HG02759 (cell line): ENCODE data around the gene EXOC3L1.

Experiments
- ATAC-seq: cut with Tn5 transposase; IDR thresholded peaks from one replicate; pipeline ENCODE4 v1.9.1; 2021; ENCODE audit warnings: mild to moderate bottlenecking, moderate library complexity; ENCODE audit not compliant: unreplicated experiment

Gene EXOC3L1, protein sequence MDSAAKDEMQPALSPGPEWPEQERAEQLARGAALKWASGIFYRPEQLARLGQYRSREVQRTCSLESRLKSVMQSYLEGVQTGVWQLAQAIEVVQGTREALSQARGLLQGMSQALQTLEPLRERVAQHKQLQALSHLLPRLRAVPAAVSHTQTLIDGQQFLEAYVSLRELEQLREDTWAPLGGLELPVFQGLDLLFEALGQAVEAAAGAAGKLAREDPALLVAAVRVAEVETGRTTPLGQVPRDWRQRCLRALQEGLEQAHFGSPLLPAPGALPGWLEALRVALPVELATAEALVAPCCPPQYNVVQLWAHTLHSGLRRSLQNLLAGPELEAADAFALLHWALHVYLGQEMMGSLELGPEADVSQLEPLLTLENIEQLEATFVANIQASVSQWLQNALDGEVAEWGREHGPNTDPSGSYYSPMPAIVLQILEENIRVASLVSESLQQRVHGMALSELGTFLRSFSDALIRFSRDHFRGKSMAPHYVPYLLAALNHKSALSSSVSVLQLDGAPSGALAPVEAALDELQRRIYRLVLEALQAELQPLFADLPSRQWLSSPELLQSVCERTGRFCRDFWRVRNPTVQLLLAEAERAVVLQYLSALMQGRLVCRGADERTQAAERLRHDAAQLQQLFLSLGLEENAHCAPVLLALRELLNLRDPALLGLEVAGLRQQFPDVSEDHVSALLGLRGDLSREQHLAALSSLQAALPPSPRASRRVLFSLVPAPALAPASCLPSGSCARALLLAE

DNA sequence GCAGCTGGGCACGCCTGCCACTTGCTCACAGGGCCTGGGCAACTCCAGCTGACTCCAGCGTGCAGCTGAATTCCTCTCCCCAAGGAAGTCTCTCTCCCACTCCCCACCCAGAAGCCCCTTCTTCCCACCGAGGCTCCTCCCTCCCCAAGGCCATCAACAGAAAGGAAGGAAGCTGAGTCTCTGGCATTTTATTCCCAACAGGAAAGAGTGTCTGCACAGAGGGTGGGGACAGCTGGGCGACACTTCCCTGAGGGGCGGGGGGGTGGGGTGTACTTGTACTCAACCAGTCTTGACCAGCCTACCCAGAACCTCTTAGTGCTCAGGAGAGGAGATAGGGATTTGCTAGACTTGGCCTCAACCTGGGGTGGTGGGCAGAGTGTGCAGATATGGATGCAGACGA, at the start of gene EXOC3L1:
Gene EXOC3L1, minus strand, starts transcription at position 96 of the 400 bp plus-strand sequence. CDS start 460 bp downstream, outside the sequence.
- ATAC-seq, result no peak

DNA sequence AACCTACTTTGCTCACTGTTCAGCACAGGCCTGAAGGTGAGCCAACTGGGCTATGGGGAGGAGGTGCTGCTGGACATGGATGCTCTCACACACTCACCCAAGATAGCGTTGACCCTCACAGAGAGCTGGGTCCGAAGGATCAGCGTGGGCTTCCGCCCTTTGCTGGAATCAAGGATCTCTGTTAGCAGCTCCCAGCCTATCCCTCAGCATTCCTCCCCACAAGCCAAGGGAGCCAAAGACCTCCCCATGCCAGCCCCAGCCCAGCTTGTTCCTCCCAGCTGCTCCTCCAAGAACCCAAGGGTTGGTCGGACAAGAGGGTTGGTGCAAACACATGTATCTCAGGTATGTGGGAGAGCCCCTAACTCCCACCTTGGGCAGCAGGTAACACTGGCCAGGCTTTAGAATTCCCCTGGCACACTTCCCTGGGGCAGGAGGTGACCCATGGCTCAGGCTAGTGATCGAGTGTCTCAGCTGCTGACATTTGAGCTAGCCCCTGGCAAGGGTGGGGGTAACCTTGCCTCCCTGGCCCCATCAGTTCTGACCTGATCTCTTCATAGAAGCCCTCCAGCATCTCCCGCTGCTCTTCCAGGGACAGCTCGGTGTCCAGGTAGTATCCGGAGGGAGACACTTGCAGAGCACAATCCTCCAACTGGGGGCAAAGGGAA, 49.0 kb upstream of the EXOC3L1 start:
- ATAC-seq, result no peak

DNA sequence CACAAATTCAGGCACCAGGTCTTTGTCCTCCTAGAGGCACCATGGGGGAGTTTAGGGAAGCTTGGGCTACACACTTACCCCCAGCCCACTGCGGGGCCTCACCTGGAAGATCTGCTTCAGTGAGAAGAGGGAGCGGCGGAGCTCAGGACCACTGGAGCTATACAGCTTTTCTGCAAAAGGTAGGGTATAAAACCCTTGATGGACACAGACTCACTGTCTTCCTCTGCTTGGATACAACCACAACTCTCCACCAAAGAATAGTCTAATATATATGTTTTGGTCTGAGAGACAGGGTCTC, 48.3 kb upstream of the EXOC3L1 start:
- ATAC-seq, result no peak

DNA sequence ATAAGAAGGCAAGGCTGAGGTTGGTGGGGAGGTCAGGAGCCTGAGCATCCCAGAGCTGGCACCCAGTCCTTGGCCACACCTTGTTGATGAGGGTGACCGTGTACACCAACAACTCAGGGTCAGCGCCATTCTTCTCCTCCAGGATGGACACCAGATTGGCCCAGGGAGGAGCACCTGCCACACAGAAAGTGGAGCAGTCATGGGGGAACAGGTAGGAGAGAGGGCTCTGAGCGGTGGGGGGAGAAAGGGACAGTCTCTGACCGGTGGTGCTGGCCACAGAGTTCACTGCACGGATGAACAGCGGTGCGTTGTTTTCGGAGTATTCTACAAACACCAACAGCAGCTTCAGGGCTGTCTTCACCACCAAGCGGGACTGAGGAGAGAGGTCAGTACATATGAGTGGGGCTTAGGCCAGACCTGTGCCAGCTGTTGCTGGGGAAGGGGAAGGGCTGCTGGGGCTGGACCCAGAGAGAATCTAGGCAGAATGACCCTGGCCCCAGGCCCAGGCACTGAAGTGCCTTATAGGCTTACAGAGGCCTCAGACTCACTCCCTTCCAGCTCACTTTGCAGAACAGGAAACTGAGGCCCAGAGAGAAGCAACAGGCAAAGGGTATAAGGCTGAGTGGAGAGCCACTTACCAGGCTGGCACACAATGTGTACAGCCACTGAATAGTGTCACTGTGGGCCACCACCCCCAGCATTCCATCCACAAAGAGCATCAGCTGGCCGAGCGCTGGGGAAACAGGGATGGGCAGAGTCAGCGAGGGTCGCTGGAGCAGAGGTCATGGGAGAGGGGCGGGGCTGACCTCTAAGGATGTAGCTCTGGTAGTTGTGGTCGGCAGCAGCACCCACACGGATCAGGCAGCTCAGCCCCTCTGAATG, 47.7 kb upstream of the EXOC3L1 start:
- no peak for ATAC-seq

DNA sequence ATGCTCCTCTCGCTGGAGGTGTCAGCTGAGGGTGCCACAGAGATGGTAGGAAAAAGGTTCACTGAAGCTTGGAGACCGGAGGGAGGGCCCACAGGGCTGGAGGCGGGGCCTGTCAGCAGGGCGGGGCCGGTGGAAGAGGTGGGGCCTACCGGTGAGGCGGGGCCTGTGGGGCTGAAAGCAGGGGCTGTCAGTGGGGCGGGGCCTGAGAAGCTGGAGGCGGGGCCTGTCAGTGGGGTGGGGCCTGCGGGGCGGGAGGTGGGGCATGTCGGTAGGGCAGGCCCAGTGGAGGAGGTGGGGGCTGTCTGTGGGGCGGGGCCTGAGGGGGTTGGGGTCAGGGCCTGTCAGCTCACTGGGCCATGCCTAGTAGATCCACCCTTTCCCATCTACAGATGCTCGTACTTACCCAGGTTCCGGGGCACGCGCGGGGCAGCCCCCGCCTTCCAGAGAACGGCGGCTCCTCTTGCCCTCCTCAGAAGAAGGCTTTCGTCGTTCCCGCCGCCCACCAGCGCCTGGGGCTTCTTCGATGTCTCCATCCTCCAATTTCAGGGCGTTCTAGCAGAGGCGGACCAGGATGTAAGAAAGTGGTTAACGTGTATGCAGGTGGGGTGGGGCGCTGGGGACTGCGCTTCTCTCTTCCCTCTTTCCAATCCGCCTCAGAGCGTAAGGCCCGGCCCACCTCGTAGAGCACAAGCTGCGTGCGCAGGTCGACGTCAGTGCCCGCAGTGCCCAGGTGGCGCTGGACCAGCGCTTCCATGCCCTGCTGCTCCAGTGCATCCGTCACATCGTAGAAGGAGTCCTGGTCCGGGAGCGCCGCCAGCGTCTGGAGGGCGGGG, 46.8 kb upstream of the EXOC3L1 start:
- ATAC-seq, result no peak

DNA sequence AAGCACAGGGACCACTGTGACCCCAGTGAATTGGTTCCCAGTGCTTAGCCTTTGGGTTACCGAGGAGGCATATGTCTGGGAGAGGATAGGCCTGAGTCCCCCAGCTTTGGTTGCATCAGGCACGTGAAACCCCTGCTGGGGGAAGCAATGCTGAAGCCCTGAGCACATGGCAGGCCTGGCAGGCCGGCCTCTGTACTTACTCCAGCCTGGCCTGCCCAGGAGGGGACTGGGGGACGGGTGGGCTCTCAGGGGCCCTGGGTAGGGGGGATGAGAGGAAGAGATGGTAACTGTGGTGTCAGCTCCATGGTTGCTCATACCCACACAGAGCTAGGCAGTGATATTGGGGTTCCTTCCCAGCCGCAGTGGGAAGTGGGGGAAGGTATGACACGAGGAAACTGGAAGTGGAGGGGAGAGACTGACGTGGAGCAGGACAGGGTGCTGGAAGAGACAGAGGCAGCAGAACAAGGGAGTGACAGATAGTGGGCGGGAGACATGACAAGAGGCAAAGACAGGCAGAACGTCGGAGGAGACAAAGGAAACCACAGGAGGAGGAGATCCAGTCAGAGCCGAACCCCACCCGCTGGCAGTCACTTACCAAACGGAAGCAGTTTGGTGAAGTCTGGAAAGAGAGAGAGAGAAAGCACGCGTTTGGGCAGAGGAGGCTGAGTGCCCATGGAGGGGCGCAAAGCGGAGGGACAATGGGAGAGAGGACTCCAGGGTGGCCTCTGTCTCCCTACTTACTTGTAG, 46.1 kb upstream of the EXOC3L1 start:
- ATAC-seq, result no peak

DNA sequence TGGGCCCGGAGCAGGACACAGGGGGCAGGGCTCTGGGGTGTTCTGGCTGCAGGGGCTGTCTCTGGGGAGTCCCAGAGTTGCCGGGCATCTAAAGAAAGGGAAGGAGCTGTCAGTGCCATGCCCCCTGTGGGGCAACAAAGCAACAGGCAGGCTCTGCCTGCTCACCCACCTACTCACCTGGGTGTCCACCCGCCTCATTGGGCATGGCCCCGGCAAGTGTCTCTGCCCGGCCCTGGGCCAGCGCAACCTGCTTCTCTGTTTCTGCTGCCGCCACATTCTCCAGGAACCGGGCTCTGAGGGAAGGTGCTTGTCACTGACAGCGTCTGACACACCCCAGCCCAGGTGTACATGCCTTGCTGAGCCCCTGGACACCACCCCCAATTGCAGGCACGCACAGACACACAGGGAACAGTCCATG, 44.3 kb upstream of the EXOC3L1 start:
- ATAC-seq, result no peak

DNA sequence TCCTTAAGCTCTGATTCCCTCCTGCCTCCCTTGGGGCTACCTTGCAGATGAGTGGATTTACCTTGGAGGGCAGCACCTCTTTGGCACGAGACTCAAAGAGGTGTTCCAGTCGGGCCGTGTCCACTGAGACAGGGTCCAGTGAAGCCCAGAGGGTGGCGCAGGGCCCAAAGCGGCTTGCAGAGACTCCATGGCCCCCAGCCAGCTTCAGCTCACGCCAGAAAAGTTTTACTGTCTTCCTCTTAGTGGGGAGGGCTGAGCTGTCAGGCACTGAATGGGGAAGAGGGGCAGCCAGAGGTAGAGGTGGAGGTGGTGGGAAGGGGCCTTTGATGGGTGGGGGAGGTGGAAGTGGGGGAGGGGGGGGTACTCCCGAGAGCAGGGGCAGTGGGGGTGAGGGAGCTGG, 43.7 kb upstream of the EXOC3L1 start:
- no peak for ATAC-seq

DNA sequence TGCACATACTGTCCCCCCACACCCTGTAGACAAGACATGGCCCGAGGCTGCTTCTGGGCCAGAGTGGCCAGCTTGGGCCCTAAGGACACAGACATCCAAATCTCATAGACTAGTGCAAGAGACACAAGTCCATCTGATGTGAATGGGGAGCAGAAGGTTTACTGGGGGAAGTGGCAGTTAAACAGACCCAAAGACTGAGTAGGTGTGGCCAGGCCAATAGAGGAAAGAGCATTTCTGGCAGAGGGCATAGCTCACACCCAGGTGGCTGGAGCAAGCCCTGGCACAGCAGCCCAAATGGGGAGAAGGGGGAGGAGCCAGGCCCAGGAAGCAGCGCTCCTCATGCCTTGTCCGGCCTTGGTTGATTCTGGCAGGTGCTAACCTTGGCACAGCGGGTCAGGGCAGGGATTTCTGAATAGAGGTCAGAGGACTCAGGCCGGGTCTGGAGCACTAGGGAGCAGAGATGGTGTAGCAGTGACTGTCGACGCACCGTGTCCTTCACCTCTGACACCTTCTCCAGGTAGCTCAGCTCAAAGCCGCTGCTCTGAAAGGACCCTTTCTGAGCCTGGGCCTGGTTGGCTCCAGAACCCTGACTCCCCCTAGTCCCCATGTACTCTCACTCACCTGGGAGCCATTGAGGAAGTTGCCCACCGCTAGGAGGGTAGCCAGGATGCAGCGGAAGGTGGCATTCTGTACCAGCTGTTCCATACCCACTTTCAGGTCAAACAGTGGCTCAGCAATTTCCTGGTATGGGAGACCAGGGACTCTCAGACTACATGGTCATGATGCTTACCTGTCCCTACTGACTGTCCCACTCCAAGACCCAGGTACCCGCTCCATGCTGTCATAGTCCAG, 41.1 kb upstream of the EXOC3L1 start:
- no peak for ATAC-seq

DNA sequence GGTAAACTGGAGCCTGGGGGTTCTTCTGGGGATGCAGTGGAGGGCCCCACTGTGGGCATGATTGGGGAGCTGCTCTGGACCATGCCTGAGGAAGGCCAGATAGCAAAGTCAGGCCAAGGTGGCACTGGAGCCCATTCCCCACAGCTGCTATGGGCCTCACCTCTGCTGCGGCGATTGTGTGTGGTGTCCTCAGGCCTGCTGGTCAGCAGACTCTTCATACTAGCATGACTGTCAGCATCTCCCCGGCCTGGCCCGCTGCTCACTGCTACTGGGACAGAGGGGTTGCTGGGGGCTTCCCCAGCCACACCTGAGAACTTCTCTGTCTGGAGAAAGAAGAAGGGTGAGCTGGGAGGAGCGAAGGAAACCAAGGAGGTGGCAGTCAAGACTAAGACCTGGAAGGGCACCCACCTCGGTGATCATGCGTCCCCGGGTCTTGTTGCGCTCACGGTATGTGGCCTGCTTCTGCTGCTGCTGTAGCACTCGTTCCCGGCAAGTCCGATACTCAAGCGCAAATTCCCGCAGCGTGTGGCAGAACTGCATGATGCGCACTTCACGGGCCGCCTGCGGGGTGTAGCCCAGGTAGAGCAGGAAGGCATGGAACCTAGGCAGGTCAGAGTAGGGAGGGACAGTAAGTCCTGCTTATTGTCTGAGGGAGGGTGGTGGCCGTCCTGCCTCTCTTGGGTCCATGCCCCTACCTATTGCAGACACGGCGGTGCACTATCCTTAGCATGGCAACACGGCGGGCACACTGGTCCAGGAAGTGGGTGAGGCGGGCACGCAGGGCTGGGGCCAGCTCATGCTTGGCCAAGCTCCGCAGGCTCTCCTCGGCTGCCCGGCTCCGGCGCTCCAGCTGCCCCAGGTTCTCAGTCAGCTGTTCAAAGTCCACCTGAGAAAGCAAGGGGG, 40.2 kb upstream of the EXOC3L1 start:
- no peak for ATAC-seq

DNA sequence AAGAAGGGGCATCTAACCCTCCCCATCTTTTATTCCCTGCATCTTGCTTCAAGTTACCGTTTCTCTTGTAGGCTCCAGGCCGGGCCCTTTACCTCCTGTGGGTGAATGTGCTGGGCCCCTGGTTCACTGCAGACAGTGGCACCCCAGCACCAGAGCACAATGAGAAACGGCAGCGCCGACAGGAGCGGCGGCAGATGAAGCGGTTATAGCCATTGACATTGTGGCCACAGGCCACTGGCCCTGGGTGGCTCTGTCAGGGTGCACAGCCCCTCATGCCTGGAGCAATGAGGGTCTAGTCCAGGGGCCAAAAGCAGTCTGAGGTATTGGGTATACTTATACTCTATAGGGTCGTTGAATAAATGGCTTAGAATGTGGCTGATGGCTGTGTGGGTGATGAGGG, 39.0 kb upstream of the EXOC3L1 start:
- ATAC-seq, result no peak

DNA sequence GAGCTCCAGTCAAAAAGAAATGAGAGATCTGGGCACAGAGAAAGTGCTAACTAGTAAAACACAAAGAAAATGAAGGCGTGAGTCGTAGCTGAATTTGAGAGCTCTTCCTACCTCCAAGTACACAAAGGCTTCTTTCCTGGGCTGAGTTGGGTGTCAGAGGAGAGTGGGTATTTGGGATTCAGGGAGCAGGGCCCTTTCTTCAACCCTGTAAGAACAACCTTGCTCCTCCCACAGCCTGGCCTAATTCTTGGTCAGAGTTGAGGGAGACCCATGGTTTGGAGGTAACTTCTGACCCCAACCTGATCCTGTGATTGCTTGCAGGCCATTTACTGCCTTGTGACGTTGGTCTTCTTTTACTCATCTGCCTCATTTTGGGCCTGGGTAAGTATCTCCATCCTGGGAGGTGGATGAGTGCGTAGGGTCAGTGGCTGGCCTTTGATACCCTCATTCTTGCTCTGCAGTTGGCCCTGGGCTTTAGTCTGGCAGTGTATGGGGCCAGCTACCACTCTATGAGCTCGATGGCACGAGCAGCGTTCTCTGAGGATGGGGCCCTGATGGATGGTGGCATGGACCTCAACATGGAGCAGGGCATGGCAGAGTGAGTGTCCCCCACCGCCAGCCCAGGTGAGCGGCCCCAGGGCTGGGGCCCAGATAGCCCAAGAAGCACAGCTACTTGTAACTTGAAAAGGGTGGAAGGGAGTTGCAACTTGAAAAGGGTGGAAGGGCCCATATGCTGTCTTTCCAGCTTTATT, 38.3 kb upstream of the EXOC3L1 start:
- no peak for ATAC-seq

DNA sequence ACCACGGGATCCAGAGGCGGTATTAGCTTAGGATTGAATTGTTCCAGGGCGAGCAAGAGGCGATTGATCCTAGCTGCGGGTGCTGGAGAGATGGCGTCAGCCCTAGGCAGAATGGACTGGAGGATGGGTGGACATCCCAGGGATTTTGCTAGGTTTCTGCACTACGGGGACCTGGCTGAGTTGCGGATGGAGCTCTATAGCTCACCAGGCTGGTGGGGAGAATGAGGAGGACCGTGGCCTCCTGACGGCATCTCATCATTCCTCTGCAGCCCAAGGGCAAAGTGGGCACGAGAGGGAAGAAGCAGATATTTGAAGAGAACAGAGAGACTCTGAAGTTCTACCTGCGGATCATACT, 37.6 kb upstream of the EXOC3L1 start:
- no peak for ATAC-seq

DNA sequence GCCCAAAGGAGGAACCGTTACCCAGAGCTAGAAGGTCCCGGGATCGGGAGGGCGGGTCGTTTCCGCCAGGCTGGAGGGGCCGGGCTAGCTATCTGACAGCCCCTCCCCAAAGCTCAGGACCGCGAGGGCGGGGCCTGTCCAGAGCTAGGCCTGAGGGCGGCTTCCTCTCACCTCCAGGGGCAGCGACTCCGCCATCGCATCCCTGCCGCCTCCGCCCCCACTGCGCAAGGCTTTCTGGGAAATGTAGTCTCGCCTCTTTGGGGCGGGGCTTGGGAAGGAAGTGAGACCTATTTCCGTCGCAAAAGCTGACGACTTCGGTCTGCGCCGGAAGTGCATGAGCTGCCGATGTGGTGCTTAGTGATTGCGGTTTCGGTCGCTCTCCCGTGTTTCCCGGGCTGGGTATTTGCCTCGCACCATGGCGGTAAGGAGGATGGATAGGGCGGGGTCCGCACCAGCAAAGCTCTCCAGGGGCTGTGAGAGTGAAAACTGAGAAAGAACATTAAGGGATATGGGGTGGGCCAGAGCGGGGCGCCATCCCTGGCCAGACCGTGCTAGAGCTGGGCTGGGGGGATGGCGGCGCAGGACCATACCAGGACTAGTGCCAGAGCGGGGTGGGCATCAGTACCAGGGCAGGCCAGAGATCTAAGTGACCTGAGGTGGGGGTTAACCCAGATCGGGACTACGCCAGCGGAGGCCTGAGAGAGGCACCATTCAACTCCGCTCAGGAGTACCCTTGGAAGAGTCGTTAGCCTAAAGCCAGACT, 37.0 kb upstream of the EXOC3L1 start, which contains the start of gene TMEM208:
Gene TMEM208, plus strand, starts transcription at position 327 of the 763 bp plus-strand sequence. Its CDS starts 89 bp downstream, at position 416.
- peak; percentile 97 for ATAC-seq

DNA sequence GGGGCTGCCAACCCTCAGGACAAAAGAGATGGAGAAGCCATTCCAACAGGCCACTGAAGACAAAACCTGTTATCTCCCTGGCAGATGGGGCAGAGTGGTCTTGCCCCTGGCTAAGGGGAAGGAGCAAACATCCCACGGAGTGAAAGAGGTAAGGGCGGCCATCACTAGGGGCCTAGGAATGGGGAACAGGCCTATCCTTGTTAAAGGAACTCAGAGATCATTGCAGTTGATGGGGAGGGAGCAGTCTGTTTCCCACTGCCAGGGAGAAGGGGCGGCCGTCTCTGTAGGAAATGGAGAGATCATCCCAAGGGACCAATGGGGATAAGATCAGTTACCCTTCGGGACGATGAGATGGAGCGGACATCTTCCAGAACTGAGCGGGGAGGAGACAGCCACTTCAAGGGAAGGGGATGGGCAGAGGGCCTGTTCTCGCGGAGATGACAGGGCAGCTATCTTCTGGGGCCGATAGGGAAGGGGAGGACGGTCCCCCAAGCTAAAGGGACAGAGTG, 36.4 kb upstream of the EXOC3L1 start:
- no peak for ATAC-seq

DNA sequence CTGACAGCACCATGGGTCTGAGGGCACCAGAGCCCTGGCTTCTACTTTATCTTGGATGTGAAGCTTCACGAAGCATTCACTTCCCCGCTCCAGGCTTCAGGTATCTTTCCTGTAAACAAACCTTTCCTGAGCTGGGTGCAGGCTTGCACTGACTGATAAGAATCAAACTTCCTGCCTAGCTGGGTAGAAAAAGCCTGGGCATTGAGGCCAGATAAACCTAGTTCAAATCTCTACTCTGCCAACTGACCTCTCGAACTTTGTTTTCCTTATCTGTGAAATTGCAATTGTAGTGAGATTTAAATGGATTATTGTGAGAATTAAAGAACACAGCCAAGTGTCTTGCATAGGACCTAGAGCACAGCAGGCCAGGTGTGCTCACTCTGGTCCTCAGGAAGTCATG, 34.1 kb upstream of the EXOC3L1 start:
- ATAC-seq, result no peak
